Esophagus mucosa (tissue), 1 donor: ENCODE measurements around the gene TRIM44. TPM values are rescaled to one million over a fixed set of nuclear protein-coding genes. Genes with fewer than 3 reads are reported as not detected.
A peak's percentile ranks its signal among the peaks of the same experiment; 100 is the strongest.
"Not testable (repeated sequence)": the region's sequence is repeated elsewhere in the genome, so short reads cannot be mapped to it uniquely, and the experiment has no call there.

Experiments
- ATAC-seq: fragments of 200-7000 bp; cut with Tn5 transposase; one replicate; pipeline ENCODE4 v1.9.1; 2020
- total RNA-seq: library from RNA; stranded (reverse); gene quantifications from one replicate; pipeline ENCODE4 v1.2.4, GENCODE V29; 2023
- donor health status: DM: yes; HTN: yes; CAD: no.

The TRIM44 gene
- total RNA-seq, 1 donor from 2014 or later: 22.7 TPM

DNA sequence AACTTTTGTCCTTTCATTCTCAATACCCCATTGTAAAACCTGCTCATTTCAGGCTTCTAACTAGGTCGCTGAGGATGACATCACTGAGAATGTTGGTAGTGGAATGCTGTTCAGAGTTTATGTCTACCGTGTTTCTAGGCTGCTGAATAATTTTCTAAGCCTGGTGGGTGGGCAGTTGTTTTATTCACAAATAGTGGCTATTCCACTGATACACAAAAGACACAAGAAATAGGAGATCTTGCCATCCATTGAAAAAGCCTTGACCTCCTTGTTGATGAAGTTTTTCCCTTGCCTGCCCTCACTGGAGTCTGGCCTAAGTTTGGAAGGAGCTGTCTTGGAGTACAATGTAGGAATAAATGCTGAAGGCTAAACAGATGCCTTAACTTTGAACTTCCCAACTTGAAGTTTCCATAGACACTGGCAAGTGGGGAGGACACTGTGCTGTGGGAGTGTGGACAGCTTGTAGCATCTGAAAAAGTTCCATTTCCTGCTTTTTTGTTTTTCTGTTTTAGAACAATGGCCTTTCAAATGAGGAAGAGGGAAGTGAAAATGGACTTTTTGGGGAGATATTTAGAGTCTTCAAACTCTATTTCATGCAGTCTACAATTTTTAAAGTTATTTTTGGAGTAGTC is 59.2 kb downstream of the TRIM44 start:
- ATAC-seq: no peak

DNA sequence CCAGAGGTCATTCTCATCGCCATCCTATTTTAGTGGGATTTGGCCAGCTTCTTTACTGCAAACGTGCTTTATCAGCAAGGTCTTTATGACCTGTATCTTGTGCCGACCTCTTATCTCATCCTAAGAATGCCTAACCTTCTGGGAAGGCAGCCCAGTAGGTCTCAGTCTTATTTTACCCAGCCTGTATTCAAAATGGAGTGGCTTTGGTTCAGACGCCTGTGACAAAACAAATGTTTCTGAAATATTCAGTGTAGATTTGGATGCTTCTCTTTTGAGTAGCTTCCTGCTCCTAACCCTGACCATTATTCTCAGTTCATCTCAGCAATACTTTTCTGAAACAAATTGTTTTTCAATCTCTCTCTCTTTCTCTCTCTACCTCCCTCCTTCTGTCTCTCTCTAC is 60.1 kb downstream of the TRIM44 start:
- ATAC-seq: no peak

DNA sequence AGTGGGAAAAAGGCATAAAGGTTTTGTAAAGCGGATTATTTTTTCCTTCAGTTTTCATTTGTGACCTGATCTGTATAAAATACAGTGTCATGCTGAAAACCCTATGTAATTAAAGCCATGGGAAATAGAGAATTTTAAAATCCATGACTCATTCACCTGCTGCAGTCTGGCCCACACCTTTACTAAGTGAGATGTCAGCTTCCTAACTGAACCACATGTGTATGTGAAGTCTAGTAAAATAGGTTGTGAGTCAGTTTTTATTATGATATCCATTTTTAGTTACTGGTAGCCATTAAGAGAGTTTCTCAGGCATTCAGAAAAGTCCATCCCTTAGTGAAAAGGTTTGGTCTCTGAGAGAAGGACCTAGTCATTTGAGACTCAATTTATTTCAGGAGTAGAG is 60.9 kb downstream of the TRIM44 start:
- ATAC-seq: no peak

DNA sequence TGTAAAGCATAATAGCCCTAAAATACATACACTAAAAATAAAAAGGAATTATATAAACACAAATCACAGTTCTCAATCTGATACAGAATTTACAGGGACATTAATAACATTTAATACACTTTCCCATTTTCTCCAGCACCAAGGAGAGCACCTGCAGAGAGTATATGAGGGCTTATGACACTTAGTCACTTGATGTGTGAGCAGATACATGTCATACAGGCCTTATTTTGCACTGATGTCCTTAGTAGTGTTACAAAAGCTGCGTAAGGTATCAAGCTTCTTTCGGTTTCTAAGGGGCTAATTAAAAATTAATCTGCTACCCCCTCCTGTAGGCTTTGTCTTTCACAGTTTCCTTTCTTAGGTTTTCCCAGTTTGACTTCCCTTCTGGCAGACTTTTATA is 61.3 kb downstream of the TRIM44 start:
- peak; percentile 33 for ATAC-seq

DNA sequence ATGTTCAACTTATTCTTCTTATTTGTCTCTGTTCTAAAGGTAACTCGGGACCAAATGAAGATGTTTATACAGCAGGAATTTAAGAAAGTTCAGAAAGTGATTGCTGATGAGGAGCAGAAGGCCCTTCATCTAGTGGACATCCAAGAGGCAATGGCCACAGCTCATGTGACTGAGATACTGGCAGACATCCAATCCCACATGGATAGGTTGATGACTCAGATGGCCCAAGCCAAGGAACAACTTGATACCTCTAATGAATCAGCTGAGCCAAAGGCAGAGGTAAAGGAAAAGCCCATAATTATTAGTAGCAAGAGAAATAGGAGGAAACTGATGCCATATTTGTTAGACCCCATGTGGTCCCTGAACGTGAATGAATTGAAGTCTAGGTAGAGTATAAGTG is 63.3 kb downstream of the TRIM44 start:
- no peak for ATAC-seq

GRCh38 chr11:35727140-35727539 is 64.6 kb downstream of the TRIM44 start:
- ATAC-seq: no peak

DNA sequence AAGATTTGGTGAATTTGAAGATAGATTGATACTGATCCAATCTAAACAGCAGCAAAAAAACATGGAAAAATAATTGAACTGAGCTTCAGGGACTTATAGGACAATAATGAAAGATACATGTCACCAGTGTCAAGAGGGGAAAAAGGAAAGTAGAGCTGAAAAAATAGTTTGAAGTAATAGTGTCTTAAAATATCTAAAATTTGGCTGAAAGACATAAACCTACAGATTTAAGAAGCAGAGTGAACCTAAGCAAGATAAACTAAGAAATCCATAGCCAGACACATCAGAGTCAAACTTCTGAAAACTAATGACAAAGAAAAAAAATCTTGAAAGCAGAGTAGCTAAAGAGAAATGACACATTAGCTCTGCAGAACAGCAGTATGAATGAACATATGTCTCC is 67.7 kb downstream of the TRIM44 start:
- no peak for ATAC-seq

- ATAC-seq: no peak
Observed at GRCh38 chr11:35734669-35735410, 72.3 kb downstream of the TRIM44 start.

GRCh38 chr11:35735411-35735810 is 72.8 kb downstream of the TRIM44 start:
- ATAC-seq: no peak

- ATAC-seq: no peak
Observed at GRCh38 chr11:35735903-35736302, 73.3 kb downstream of the TRIM44 start.

GRCh38 chr11:35736952-35737351 is 74.4 kb downstream of the TRIM44 start:
- ATAC-seq: no peak

GRCh38 chr11:35740061-35740799 is 77.7 kb downstream of the TRIM44 start:
- ATAC-seq: no peak

GRCh38 chr11:35742707-35743454 is 80.3 kb downstream of the TRIM44 start:
- no peak for ATAC-seq

DNA sequence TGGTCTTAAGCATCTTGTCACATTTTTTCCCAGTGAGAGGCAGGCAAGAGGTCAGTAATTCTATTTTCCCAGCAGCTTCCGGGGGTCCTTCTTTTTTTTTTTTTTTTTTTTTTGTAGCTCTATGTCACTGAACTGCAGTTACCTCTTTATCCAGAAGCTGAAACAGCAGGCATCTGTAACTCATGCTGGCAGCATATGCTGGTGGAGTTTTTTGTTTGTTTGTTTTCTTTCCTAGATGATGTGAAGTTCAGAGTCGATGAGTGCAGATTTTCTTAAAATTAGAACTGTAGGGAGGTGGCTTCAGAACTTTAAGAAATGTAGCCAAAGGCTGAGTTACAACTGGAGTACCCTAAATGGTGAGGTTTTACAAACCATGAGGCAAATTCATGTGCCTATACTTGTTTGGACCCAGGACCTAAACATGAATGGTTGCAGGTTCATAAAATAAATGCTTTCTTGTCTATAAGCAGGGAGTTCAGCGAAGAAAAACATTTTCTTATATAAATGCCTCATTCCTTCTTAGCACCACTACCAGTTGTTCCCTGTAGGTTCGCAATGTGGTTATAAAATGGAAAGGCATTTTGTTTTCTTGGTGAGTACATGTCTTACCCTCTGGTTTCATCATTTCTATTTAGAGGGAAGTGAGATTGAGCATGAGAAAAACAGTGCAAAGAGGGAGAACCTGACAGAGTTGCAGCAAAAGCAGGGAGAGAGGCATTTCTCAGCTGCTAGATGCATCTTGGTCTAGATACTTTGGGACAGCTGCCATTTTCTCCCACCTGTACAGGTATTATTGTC is 84.0 kb downstream of the TRIM44 start:
- no peak for ATAC-seq

DNA sequence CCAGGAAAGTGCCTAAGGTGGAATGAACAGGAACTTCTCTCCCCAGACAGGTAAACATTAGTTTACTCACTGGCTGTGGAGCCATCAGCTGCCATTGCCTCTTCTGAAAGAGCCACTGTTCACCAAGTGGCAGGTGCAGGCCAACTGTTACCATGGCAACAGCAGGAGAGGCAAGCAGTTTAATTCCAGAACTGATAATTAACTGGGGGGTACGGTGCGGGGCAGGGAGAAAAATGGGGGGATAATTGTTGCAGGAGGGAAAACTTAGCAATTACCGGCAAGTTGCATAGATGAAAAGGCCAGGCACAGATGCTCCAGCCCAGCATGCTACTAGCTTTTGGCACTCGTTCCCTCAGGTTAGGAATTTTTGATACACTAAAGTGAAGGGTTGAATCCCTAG is 85.1 kb downstream of the TRIM44 start:
- ATAC-seq: no peak

- peak; percentile 48 for ATAC-seq
Observed at GRCh38 chr11:35748644-35749043, 86.1 kb downstream of the TRIM44 start.

DNA sequence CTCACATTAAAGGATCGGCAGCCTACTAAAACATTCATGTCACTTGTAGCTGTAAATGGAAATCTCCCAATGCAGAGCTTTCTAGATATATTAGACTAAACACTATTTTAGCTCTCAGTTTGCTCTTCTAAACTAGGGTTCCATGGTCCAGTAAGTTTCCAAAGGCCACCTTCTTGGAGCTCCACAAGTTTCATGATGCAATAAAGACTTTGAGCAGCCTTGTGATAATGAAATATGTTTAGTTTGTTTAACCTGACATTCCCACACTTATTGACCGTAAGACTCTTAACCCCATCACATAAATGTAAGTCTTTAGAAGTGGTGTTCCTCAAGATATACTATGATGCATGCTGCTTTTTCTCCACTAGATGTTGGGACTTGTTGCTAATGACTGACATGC is 87.7 kb downstream of the TRIM44 start:
- ATAC-seq: no peak

- ATAC-seq: peak; percentile 17
Observed at GRCh38 chr11:35750981-35751663, 88.5 kb downstream of the TRIM44 start.

GRCh38 chr11:35751664-35752061 is 89.1 kb downstream of the TRIM44 start:
- peak; percentile 68 for ATAC-seq

DNA sequence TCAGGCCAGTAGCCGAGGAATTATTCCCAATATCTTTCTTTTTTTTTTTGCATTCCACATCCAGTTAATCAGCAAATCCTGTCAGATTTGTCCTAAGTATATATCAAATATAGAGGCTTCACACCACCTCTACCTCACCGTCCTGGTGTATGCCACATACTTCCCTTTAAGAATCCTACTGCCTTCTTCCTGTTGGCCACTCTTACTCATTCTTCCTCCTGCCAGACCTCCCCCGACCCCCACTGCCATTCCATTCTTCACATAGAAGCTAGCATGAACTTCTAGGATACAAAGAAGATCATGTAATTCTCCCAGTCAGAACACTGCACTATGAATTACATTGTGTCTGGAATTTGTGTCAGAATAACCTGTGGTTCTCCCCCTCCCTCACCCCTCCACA is 89.5 kb downstream of the TRIM44 start:
- no peak for ATAC-seq

- not testable (repeated sequence) for ATAC-seq
Observed at GRCh38 chr11:35753573-35753972, 91.0 kb downstream of the TRIM44 start.

DNA sequence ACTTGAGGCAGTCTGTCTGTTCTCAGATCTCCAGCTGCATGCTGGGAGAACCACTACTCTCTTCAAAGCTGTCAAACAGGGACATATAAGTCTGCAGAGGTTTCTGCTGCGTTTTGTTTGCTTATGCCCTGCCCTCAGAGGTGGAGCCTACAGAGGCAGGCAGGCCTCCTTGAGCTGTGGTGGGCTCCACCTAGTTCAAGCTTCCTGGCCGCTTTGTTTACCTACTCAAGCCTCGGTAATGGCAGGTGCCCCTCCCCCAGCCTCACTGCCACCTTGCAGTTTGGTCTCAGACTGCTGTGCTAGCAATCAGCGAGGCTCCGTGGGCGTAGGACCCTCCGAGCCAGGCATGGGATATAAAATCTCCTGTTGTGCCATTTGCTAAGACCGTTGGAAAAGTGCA is 97.4 kb downstream of the TRIM44 start:
- ATAC-seq: not testable (repeated sequence)
